ENCODE results near the gene UBR3. TPM values are rescaled to one million over a fixed set of nuclear protein-coding genes. Genes with fewer than 3 reads are reported as not detected.

Gene UBR3
- total RNA-seq, 4 donors from 2014 or later = 40.0 to 147 (median 87.7) TPM

GRCh38 chr2:170090229-170090628 lies 263.0 kb downstream of the UBR3 start:
- no peak for TF ChIP-seq POLR2A (IDR thresholded peaks at IDR 0.05)
- no peak for TF ChIP-seq CTCF (IDR thresholded peaks at IDR 0.05)
- DNase-seq = no peak
- Histone ChIP-seq H3K9me3 (no peaks in the 10 kb centered on the region), H3K36me3 (no peaks in the 10 kb centered on the region), H3K27me3 (no peaks in the 10 kb centered on the region), H3K4me1 (no peaks in the 10 kb centered on the region), H3K27ac (no peak overlapping the region), H3K4me3 (no peak overlapping the region)
- intact Hi-C loops (cut with DNase I; ENCODE audit: low total_unique reads) = no loop called here

GRCh38 chr2:170091436-170091835 lies 264.2 kb downstream of the UBR3 start:
- no peak for DNase-seq
- Histone ChIP-seq H3K9me3 (no peaks in the 10 kb centered on the region), H3K27ac (no peak overlapping the region), H3K4me1 (no peaks in the 10 kb centered on the region), H3K4me3 (no peak overlapping the region), H3K27me3 (no peaks in the 10 kb centered on the region), H3K36me3 (no peaks in the 10 kb centered on the region)
- TF ChIP-seq POLR2A (IDR thresholded peaks at IDR 0.05) = no peak
- TF ChIP-seq CTCF (IDR thresholded peaks at IDR 0.05) = no peak
- intact Hi-C loops (cut with DNase I; ENCODE audit: low total_unique reads) = no loop called here

GRCh38 chr2:170092436-170093060 lies 265.3 kb downstream of the UBR3 start:
- Histone ChIP-seq H3K27me3 (no peaks in the 10 kb centered on the region), H3K4me3 (no peak overlapping the region), H3K36me3 (no peaks in the 10 kb centered on the region), H3K4me1 (no peaks in the 10 kb centered on the region), H3K9me3 (no peaks in the 10 kb centered on the region), H3K27ac (no peak overlapping the region)
- intact Hi-C loops (cut with DNase I; ENCODE audit: low total_unique reads) = no loop called here
- TF ChIP-seq POLR2A (IDR thresholded peaks at IDR 0.05) (no peak), CTCF (IDR thresholded peaks at IDR 0.05) (no peak)
- DNase-seq = no peak

GRCh38 chr2:170095380-170095779 lies 268.1 kb downstream of the UBR3 start:
- no peaks in the 10 kb centered on the region for H3K27me3 ChIP-seq
- H3K4me3 ChIP-seq = no peak overlapping the region
- H3K4me1 ChIP-seq = no peaks in the 10 kb centered on the region
- no peaks in the 10 kb centered on the region for H3K9me3 ChIP-seq
- TF ChIP-seq POLR2A (IDR thresholded peaks at IDR 0.05) (no peak), CTCF (IDR thresholded peaks at IDR 0.05) (no peak)
- H3K36me3 ChIP-seq = no peaks in the 10 kb centered on the region
- no peak overlapping the region for H3K27ac ChIP-seq
- DNase-seq = no peak
- intact Hi-C loops (cut with DNase I; ENCODE audit: low total_unique reads) = no loop called here

- intact Hi-C loops (cut with DNase I; ENCODE audit: low total_unique reads) = no loop called here
- H3K27me3 ChIP-seq = no peaks in the 10 kb centered on the region
- no peaks in the 10 kb centered on the region for H3K36me3 ChIP-seq
- H3K4me3 ChIP-seq = no peak overlapping the region
- H3K27ac ChIP-seq = no peak overlapping the region
- TF ChIP-seq POLR2A (IDR thresholded peaks at IDR 0.05) (no peak), CTCF (IDR thresholded peaks at IDR 0.05) (no peak)
- H3K9me3 ChIP-seq = no peaks in the 10 kb centered on the region
- no peak for DNase-seq
- no peaks in the 10 kb centered on the region for H3K4me1 ChIP-seq
Measured at GRCh38 chr2:170098626-170099312, 271.5 kb downstream of the UBR3 start.
